Esophagus muscularis mucosa (tissue), 4 donors: ENCODE results near the gene SH2D6. TPM values are rescaled to one million over a fixed set of nuclear protein-coding genes. Genes with fewer than 3 reads are reported as not detected.

Experiments
- DNase-seq: peaks from one replicate; pipeline ENCODE4 v3.0.0-alpha.2; 2017; ENCODE audit errors: extremely low spot score
- H3K27ac ChIP-seq, 4 donors: fragments of 200-600 bp; sonication (generic); replicated peaks in 1 of 4; 1 replicate in 3 of 4; 2 replicates in 1 of 4; pipeline ENCODE4 v1.5.1; 2016 to 2019; ENCODE audit warnings: mild to moderate bottlenecking in 1 of 4
- H3K27me3 ChIP-seq, 4 donors: fragments of 200-600 bp; sonication (generic); one replicate each; pipeline versions ENCODE4 v1.5.1 to v1.6.0; 2016 to 2019
- H3K36me3 ChIP-seq, 4 donors: fragments of 200-600 bp; sonication (generic); one replicate each; pipeline ENCODE4 v1.5.1; 2016 to 2019
- H3K4me1 ChIP-seq, 4 donors: fragments of 200-600 bp; sonication (generic); one replicate each; pipeline ENCODE4 v1.5.1; 2016 to 2019
- H3K4me3 ChIP-seq, 4 donors: fragments of 200-600 bp; sonication (generic); 1 replicate in 2 of 4; 2 replicates in 2 of 4; pipeline ENCODE4 v1.5.1; 2016 to 2019; ENCODE audit warnings: mild to moderate bottlenecking in 4 of 4, moderate library complexity in 1 of 4
- H3K9me3 ChIP-seq, 4 donors: fragments of 200-600 bp; sonication (generic); 1 replicate in 3 of 4; 2 replicates in 1 of 4; pipeline ENCODE4 v1.5.1; 2016 to 2019
- EP300 ChIP-seq: sonication (generic); formaldehyde crosslinking; IDR thresholded peaks from one replicate; pipeline ENCODE4 v1.6.1; 2017; ENCODE audit warnings: antibody characterized with exemption
- POLR2A ChIP-seq: fragments of 450-650 bp; IDR thresholded peaks from one replicate; pipeline ENCODE4 v1.6.1; 2017; ENCODE audit warnings: antibody characterized with exemption, moderate library complexity, mild to moderate bottlenecking, low read depth
- POLR2AphosphoS5 ChIP-seq, 2 donors: sonication (generic); formaldehyde crosslinking; IDR thresholded peaks; one replicate each; pipeline ENCODE4 v1.6.1; 2017; ENCODE audit warnings: antibody characterized with exemption in 2 of 2
- WGBS: methylation state at CpG from one replicate; pipeline ENCODE4 v1.1.5; 2018; 5-methylcytosine and 5-hydroxymethylcytosine counted together
- intact Hi-C: fragments of 100-400 bp; cut with DNase I; formaldehyde crosslinking; loops from one replicate; pipeline ENCODE4 v1.15.1; 2023
- total RNA-seq, 4 donors: library from RNA; depleted of rRNA; stranded (reverse); fragments of >200 nt; gene quantifications; one replicate each; pipeline versions ENCODE4 v1.1.0 to v1.2.1, GENCODE V29; 2016
- TF ChIP-seq, protein P1 (sequence below), 3 experiments: fragments of 200-600 bp in 2 of 3; fragments of 450-650 bp in 1 of 3; sonication (generic) in 2 of 3; IDR thresholded peaks; one replicate each; pipeline ENCODE4 v1.5.1; 2017 to 2019; ENCODE audit warnings: antibody characterized with exemption in 3 of 3, mild to moderate bottlenecking in 2 of 3, moderate library complexity in 1 of 3

The SH2D6 gene
- total RNA-seq, 4 donors from 2014 or later = not detected

DNA sequence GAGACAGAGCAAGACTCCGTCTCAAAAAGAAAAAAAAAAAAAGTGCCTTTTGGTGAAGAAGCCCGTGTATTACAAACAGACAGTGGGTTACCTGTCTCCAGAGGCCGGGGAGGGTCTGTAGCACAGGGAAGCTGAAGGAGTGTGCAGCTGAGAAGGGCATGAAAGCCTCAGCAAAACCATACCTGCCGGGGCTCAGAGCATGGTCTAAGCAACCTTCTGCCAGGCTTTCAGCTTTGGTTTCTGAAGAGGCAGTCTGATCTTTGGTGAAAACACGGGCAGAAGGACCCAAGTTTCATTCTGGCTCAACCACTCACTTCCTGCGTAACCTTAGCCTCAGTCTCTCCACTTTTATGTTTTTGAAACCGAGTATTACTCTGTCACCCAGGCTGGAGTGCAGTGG, 21.5 kb downstream of the SH2D6 start:
- TF ChIP-seq, protein P1, sequence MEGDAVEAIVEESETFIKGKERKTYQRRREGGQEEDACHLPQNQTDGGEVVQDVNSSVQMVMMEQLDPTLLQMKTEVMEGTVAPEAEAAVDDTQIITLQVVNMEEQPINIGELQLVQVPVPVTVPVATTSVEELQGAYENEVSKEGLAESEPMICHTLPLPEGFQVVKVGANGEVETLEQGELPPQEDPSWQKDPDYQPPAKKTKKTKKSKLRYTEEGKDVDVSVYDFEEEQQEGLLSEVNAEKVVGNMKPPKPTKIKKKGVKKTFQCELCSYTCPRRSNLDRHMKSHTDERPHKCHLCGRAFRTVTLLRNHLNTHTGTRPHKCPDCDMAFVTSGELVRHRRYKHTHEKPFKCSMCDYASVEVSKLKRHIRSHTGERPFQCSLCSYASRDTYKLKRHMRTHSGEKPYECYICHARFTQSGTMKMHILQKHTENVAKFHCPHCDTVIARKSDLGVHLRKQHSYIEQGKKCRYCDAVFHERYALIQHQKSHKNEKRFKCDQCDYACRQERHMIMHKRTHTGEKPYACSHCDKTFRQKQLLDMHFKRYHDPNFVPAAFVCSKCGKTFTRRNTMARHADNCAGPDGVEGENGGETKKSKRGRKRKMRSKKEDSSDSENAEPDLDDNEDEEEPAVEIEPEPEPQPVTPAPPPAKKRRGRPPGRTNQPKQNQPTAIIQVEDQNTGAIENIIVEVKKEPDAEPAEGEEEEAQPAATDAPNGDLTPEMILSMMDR (IDR thresholded peaks at IDR 0.05) = no peak
- TF ChIP-seq EP300 (no peak), POLR2A (no peak), POLR2AphosphoS5 (IDR thresholded peaks at IDR 0.05) (no peak)
- no peaks in the 10 kb centered on the region for H3K27me3 ChIP-seq
- 87% methylated on average over 7 of the region's 7 CpGs for WGBS
- intact Hi-C loops = no loop called here
- H3K4me3 ChIP-seq = no peak overlapping the region
- no peaks in the 10 kb centered on the region for H3K36me3 ChIP-seq
- peaks cover 28 to 48% (median 45%) of the 10 kb centered on the region in 4 donors for H3K4me1 ChIP-seq
- no peaks in the 10 kb centered on the region for H3K9me3 ChIP-seq
- no peak for DNase-seq
- H3K27ac ChIP-seq = no peak overlapping the region

DNA sequence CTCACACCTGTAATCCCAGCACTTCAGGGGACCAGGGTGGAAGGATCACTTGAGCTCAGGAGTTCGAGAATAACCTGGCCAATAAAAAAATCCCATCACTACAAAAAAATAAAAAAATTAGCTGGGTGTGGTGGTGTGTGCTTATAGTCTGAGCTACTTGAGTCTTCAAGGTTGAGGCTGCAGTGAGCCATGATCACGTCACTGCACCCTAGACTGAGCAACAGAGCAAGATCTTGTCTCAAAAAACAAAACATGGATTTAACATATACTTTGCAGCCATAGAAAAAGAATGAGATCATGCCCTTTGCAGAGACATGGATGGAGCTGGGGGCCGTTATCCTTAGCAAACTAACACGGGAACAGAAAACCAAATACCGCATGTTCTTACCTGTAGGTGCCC, 22.2 kb downstream of the SH2D6 start:
- intact Hi-C loops = no loop called here
- peaks cover 25 to 49% (median 46%) of the 10 kb centered on the region in 4 donors for H3K4me1 ChIP-seq
- no peak for TF ChIP-seq POLR2A
- TF ChIP-seq POLR2AphosphoS5 (IDR thresholded peaks at IDR 0.05) = no peak
- no peaks in the 10 kb centered on the region for H3K36me3 ChIP-seq
- WGBS = 95% methylated on average over 5 of the region's 5 CpGs
- DNase-seq = no peak
- no peaks in the 10 kb centered on the region for H3K27me3 ChIP-seq
- no peaks in the 10 kb centered on the region for H3K9me3 ChIP-seq
- no peak overlapping the region for H3K4me3 ChIP-seq
- H3K27ac ChIP-seq = no peak overlapping the region

DNA sequence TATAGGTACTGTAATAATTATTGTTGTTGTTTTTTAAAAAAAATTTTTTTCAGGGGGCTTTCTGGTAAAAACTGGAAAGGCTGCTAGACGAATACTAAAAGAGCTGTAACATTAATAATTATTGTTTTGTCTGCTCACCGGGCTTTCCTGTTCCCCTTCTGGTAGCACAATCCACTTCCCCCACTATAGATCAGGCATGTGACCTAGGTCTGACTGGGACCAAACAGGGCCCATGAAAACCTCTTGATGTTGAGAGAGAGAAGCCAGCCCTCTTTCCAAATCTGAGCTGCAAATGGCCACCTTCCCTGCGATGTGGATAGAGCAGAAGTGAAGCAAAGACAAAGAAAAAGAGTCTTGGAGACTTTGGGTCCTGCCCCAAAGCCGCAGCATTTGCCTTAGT, 23.4 kb downstream of the SH2D6 start:
- H3K4me1 ChIP-seq = peaks cover 25 to 46% (median 44%) of the 10 kb centered on the region in 4 donors
- H3K27ac ChIP-seq = no peak overlapping the region
- H3K27me3 ChIP-seq = no peaks in the 10 kb centered on the region
- H3K9me3 ChIP-seq = no peaks in the 10 kb centered on the region
- no peak overlapping the region for H3K4me3 ChIP-seq
- H3K36me3 ChIP-seq = no peaks in the 10 kb centered on the region
- whole genome bisulfite sequencing = 75% methylated on average over 4 of the region's 4 CpGs
- DNase-seq = no peak
- TF ChIP-seq, protein P1 (IDR thresholded peaks at IDR 0.05) = no peak
- TF ChIP-seq EP300 (no peak), POLR2A (no peak), POLR2AphosphoS5 (IDR thresholded peaks at IDR 0.05) (no peak)
- intact Hi-C loops = no loop called here

DNA sequence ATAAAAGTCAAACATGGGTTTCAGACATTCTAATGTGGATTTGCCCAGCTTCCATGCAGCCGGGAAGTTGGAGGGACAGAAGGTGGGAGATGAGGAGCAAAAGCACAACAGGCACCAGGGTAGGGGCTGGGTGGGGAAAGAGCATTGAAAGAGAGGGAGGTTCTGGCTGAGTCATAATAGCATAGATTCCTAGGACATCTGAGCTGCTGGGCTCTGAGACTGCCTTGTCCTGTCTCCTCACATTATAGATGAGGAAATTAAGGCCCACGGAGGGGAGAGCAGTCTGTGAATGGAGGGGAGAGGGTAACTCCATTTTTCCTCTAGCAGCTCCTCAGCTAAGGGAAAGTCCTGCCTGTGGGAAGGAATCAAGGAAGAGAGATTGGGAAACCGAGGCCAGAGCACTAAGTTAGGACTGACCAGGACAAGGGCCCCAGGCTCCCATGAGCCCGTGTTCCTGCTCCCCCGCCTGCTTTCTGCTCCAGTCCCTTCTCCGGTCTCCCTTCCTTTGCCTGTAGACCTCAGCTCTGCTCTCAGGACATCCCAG, 26.2 kb downstream of the SH2D6 start:
- H3K36me3 ChIP-seq = no peaks in the 10 kb centered on the region
- DNase-seq = no peak
- intact Hi-C loops = no loop called here
- TF ChIP-seq, protein P1 (IDR thresholded peaks at IDR 0.05) = no peak
- no peak for TF ChIP-seq POLR2AphosphoS5 (IDR thresholded peaks at IDR 0.05)
- TF ChIP-seq EP300 = no peak
- TF ChIP-seq POLR2A = no peak
- H3K4me1 ChIP-seq = peaks cover 8 to 20% (median 18%) of the 10 kb centered on the region in 4 donors
- H3K27me3 ChIP-seq = no peaks in the 10 kb centered on the region
- WGBS = 89% methylated on average over 6 of the region's 6 CpGs
- H3K4me3 ChIP-seq = no peak overlapping the region
- H3K27ac ChIP-seq = peak overlapping the region; percentile 65 to 78 (median 69)
- H3K9me3 ChIP-seq = no peaks in the 10 kb centered on the region

DNA sequence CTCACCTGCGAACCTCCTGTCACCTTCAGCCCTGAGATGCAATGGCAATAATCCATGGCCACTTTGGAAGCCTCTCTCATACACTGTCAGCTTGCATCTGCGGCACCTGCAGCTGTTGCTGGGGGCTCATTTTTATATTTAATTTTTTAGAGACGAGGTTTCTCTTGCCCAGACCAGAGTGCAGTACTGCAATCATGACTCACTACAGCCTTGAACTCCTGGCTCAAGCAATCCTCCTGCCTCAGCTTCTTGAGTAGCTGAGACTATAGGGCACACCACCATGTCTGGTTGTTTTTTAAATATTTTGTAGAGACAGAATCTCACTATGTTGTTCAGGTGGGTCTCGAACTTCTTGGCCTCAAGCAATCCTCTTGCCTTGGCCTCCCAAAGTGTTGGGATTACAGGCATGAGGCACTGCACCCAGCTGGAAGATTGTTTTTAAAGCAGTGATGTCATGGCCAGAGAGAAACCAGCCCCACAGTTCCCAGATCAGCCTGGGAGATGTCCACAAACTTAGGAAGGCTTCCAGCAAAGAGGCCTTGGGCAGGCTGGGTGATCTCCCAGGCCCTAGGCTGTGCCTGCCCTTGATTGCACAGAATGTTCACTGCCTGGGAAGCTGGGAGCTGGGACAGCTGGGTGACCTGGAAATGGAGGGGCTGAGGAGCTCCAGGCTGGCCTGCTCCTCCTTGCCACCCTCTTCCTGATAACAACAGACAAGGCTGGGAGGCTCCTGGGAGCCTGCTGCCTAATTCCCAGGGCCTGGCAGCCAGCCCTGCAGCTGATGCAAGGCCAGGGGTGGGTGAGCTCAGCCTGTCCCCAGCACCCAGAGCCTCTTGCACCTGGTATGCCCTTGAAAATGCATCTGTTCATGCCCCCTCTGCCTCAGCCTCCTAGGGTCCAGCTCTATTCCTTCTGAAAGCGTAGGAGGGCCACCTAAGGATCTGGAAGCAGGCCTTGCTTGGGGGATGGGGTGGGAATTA, 27.1 kb downstream of the SH2D6 start:
- Histone ChIP-seq H3K36me3 (no peaks in the 10 kb centered on the region), H3K27me3 (no peaks in the 10 kb centered on the region), H3K27ac (peak overlapping the region; percentile 65 to 78 (median 69)), H3K4me3 (no peak overlapping the region), H3K4me1 (peaks cover 8 to 20% (median 18%) of the 10 kb centered on the region in 4 donors), H3K9me3 (no peaks in the 10 kb centered on the region)
- WGBS = 91% methylated on average over 5 of the region's 5 CpGs
- intact Hi-C loops = no loop called here
- no peak for DNase-seq
- peak; percentile 28 to 31 for TF ChIP-seq POLR2AphosphoS5 (IDR thresholded peaks at IDR 0.05)
- TF ChIP-seq, protein P1 (IDR thresholded peaks at IDR 0.05) = no peak
